ENCODE results near the gene NLRP3.

NLRP3 gene

GRCh38 chr1:247421074-247421473, 5.1 kb downstream of the NLRP3 start:
- no peaks in the 10 kb centered on the region for H3K9me3 ChIP-seq (ENCODE audit: control insufficient read depth, insufficient read depth, low read depth, low read length)
- no peak overlapping the region for H3K4me3 ChIP-seq (ENCODE audit: low read depth, low read length)
- ChIA-PET CTCF (no interaction called here), POLR2A (no interaction called here)
- TF ChIP-seq ZNF146 (tag by site-specific recombination; IDR thresholded peaks at IDR 0.05) (no peak), ZNF16 (tag by site-specific recombination; IDR thresholded peaks at IDR 0.05; ENCODE audit: low read depth) (no peak), ZFP69B (tag by site-specific recombination; IDR thresholded peaks at IDR 0.05) (no peak), ZNF48 (tag by site-specific recombination; IDR thresholded peaks at IDR 0.05) (no peak), ZNF214 (tag by site-specific recombination; IDR thresholded peaks at IDR 0.05; ENCODE audit: borderline replicate concordance) (no peak), ZNF121 (tag by site-specific recombination; IDR thresholded peaks at IDR 0.05) (no peak)
- no peaks in the 10 kb centered on the region for H3K4me1 ChIP-seq (ENCODE audit: control insufficient read depth, insufficient read depth, low read length)
- no peaks in the 10 kb centered on the region for H3K36me3 ChIP-seq (ENCODE audit: control insufficient read depth in 2 of 2, insufficient read depth in 1 of 2, low read length in 2 of 2)
- H3K27ac ChIP-seq (ENCODE audit: extremely low read depth, low read depth, low read length), result no peak overlapping the region

GRCh38 chr1:247429496-247429895, 13.5 kb downstream of the NLRP3 start:
- Histone ChIP-seq H3K4me3 (ENCODE audit: low read depth, low read length) (no peak overlapping the region), H3K36me3 (ENCODE audit: control insufficient read depth in 2 of 2, insufficient read depth in 1 of 2, low read length in 2 of 2) (no peaks in the 10 kb centered on the region), H3K9me3 (ENCODE audit: control insufficient read depth, insufficient read depth, low read depth, low read length) (no peaks in the 10 kb centered on the region), H3K4me1 (ENCODE audit: control insufficient read depth, insufficient read depth, low read length) (no peaks in the 10 kb centered on the region), H3K27ac (ENCODE audit: extremely low read depth, low read depth, low read length) (no peak overlapping the region)
- ChIA-PET POLR2A (no interaction called here), CTCF (no interaction called here)
- TF ChIP-seq ZBTB20 (tag by site-specific recombination; IDR thresholded peaks at IDR 0.05) (no peak), ZNF146 (tag by site-specific recombination; IDR thresholded peaks at IDR 0.05) (no peak), ZNF132 (tag by site-specific recombination; IDR thresholded peaks at IDR 0.05; ENCODE audit: borderline replicate concordance) (no peak), ZNF664 (tag by site-specific recombination; IDR thresholded peaks at IDR 0.05) (no peak), ZNF501 (tag by site-specific recombination; IDR thresholded peaks at IDR 0.05) (no peak), TRIM28 (IDR thresholded peaks at IDR 0.05; ENCODE audit: borderline replicate concordance, low read length) (no peak), ZNF211 (tag by site-specific recombination; IDR thresholded peaks at IDR 0.05; ENCODE audit: low read depth) (no peak), ZFP37 (tag by site-specific recombination; IDR thresholded peaks at IDR 0.05) (no peak), ZNF280C (tag by site-specific recombination; IDR thresholded peaks at IDR 0.05) (no peak), SALL2 (tag by site-specific recombination; IDR thresholded peaks at IDR 0.05; ENCODE audit: borderline replicate concordance) (no peak), ZNF248 (tag by site-specific recombination; IDR thresholded peaks at IDR 0.05) (no peak), ZNF37A (tag by site-specific recombination; IDR thresholded peaks at IDR 0.05) (no peak), ZNF837 (tag by site-specific recombination; IDR thresholded peaks at IDR 0.05) (no peak), ZBTB7A (tag by site-specific recombination; IDR thresholded peaks at IDR 0.05; ENCODE audit: low read depth) (no peak)

- Histone ChIP-seq H3K9me3 (ENCODE audit: control insufficient read depth, insufficient read depth, low read depth, low read length) (no peaks in the 10 kb centered on the region), H3K4me1 (ENCODE audit: control insufficient read depth, insufficient read depth, low read length) (no peaks in the 10 kb centered on the region), H3K36me3 (ENCODE audit: control insufficient read depth in 2 of 2, insufficient read depth in 1 of 2, low read length in 2 of 2) (no peaks in the 10 kb centered on the region), H3K27ac (ENCODE audit: extremely low read depth, low read depth, low read length) (no peak overlapping the region), H3K4me3 (ENCODE audit: low read depth, low read length) (no peak overlapping the region)
- POLR2A ChIA-PET, result no interaction called here
- CTCF ChIA-PET, result no interaction called here
- TF ChIP-seq ZNF214 (tag by site-specific recombination; IDR thresholded peaks at IDR 0.05; ENCODE audit: borderline replicate concordance) (no peak), YY1 (tag by site-specific recombination; IDR thresholded peaks at IDR 0.05) (no peak), ZSCAN18 (tag by site-specific recombination; IDR thresholded peaks at IDR 0.05) (no peak), ZNF23 (tag by site-specific recombination; IDR thresholded peaks at IDR 0.05; ENCODE audit: borderline replicate concordance) (no peak), KLF7 (tag by site-specific recombination; IDR thresholded peaks at IDR 0.05; ENCODE audit: borderline replicate concordance) (no peak), ZBTB1 (tag by site-specific recombination; IDR thresholded peaks at IDR 0.05) (no peak), ZSCAN4 (tag by site-specific recombination; IDR thresholded peaks at IDR 0.05) (no peak), ZNF146 (tag by site-specific recombination; IDR thresholded peaks at IDR 0.05) (no peak), PRDM4 (tag by site-specific recombination; IDR thresholded peaks at IDR 0.05) (no peak), ZNF654 (tag by site-specific recombination; IDR thresholded peaks at IDR 0.05; ENCODE audit: low read depth) (no peak)
Measured at GRCh38 chr1:247430434-247430833, 14.5 kb downstream of the NLRP3 start.

All from HEK293 (cell line).